IMR-90 (cell line): ENCODE data around the gene SLC25A21. TPM values are rescaled to one million over a fixed set of nuclear protein-coding genes. Genes with fewer than 3 reads are reported as not detected.

Experiments used
- ATAC-seq: fragments of 200-7000 bp; cut with Tn5 transposase; 2 replicates; pipeline ENCODE4 v1.9.1; 2020; ENCODE audit warnings: low read depth, mild to moderate bottlenecking, moderate library complexity
- BruUV-seq: library from RNA; stranded (reverse); fragments of 400-500 nt; replicated peaks from 2 replicates; lab custom pipeline; 2021; lab: Mats Ljungman, UMichigan
- CTCF ChIA-PET: fragments of 300-600 bp; formaldehyde crosslinking; extraction: SDS; loops from one replicate; lab custom pipeline; 2021; ENCODE audit warnings: antibody characterized with exemption; lab: Yijun Ruan, JAX
- POLR2A ChIA-PET: fragments of 300-600 bp; sonication (Branson Sonifier 250); formaldehyde crosslinking; loops from one replicate; lab custom pipeline; 2022; ENCODE audit warnings: antibody characterized with exemption; ENCODE audit not compliant: unreplicated experiment; lab: Charles Lee
- DNase-seq: peaks from one replicate; pipeline ENCODE4 v3.0.0; 2013
- H2AFZ ChIP-seq: replicated peaks from 2 replicates; pipeline ENCODE3; 2013; ENCODE audit warnings: low read length, mild to moderate bottlenecking; ENCODE audit not compliant: poor library complexity
- H2AK5ac ChIP-seq: 2 replicates; pipeline ENCODE4 v1.6.1; 2013; ENCODE audit warnings: low read depth, low read length, inconsistent platforms
- H2AK9ac ChIP-seq: replicated peaks from 2 replicates; pipeline ENCODE3; 2013; ENCODE audit warnings: mild to moderate bottlenecking, low read depth, low read length, moderate library complexity; ENCODE audit not compliant: poor library complexity
- H2BK120ac ChIP-seq: 2 replicates; pipeline ENCODE4 v1.6.1; 2013; ENCODE audit warnings: low read depth, low read length, inconsistent platforms
- H2BK15ac ChIP-seq: 3 replicates; pipeline ENCODE4 v1.6.1; 2013; ENCODE audit warnings: low read depth, low read length, inconsistent platforms
- H2BK20ac ChIP-seq: 2 replicates; pipeline ENCODE4 v1.6.1; 2013; ENCODE audit warnings: low read depth, mild to moderate bottlenecking, inconsistent platforms, low read length, moderate library complexity
- H2BK5ac ChIP-seq: 2 replicates; pipeline ENCODE4 v1.6.1; 2013; ENCODE audit warnings: mild to moderate bottlenecking, low read depth, low read length, inconsistent platforms; ENCODE audit not compliant: poor library complexity, severe bottlenecking
- H3K14ac ChIP-seq: replicated peaks from 2 replicates; pipeline ENCODE4 v1.6.1; 2013; ENCODE audit warnings: low read depth, low read length, inconsistent platforms
- H3K18ac ChIP-seq: 2 replicates; pipeline ENCODE4 v1.6.1; 2013; ENCODE audit warnings: low read depth, low read length, control low read depth
- H3K23ac ChIP-seq: 2 replicates; pipeline ENCODE4 v1.6.1; 2013; ENCODE audit warnings: low read depth, low read length, inconsistent platforms
- H3K27ac ChIP-seq: 2 replicates; pipeline ENCODE4 v1.5.1; 2013; ENCODE audit warnings: mild to moderate bottlenecking, control low read depth, low read length; ENCODE audit not compliant: insufficient read depth
- H3K27me3 ChIP-seq: 2 replicates; pipeline ENCODE4 v1.6.1; 2013; ENCODE audit warnings: low read length; ENCODE audit not compliant: control insufficient read depth, insufficient read depth
- H3K36me3 ChIP-seq: 2 replicates; pipeline ENCODE4 v1.6.1; 2013; ENCODE audit warnings: low read length, mixed read lengths; ENCODE audit not compliant: control insufficient read depth, insufficient read depth
- H3K4ac ChIP-seq: 2 replicates; pipeline ENCODE4 v1.6.1; 2013; ENCODE audit warnings: low read depth, low read length, inconsistent platforms
- H3K4me1 ChIP-seq: 2 replicates; pipeline ENCODE4 v1.6.1; 2013; ENCODE audit warnings: low read length, mixed read lengths; ENCODE audit not compliant: control insufficient read depth, insufficient read depth
- H3K4me2 ChIP-seq: 2 replicates; pipeline ENCODE4 v1.6.1; 2013; ENCODE audit warnings: low read depth, mild to moderate bottlenecking, control low read depth, low read length, moderate library complexity
- H3K4me3 ChIP-seq: 2 replicates; pipeline ENCODE4 v1.5.1; 2013; ENCODE audit warnings: low read depth, mild to moderate bottlenecking, control low read depth, low read length, moderate library complexity; ENCODE audit not compliant: insufficient read depth
- H3K56ac ChIP-seq: 2 replicates; pipeline ENCODE4 v1.6.1; 2013; ENCODE audit warnings: low read length, inconsistent platforms; ENCODE audit not compliant: insufficient read depth; ENCODE audit errors: extremely low read depth
- H3K79me1 ChIP-seq, 2 experiments: 2 replicates each; pipeline ENCODE4 v1.6.1; 2013; ENCODE audit warnings: low read length in 2 of 2, inconsistent platforms in 1 of 2, low read depth in 1 of 2
- H3K9ac ChIP-seq: 2 replicates; pipeline ENCODE4 v1.6.1; 2013; ENCODE audit warnings: low read depth, low read length, control low read depth
- H3K9me1 ChIP-seq: 2 replicates; pipeline ENCODE4 v1.6.1; 2013; ENCODE audit warnings: low read length, inconsistent platforms; ENCODE audit not compliant: insufficient read depth
- H3K9me3 ChIP-seq: 2 replicates; pipeline ENCODE4 v1.6.1; 2013; ENCODE audit warnings: low read length; ENCODE audit not compliant: control insufficient read depth, insufficient read depth
- H4K20me1 ChIP-seq: 2 replicates; pipeline ENCODE4 v1.6.1; 2013; ENCODE audit warnings: low read length, inconsistent platforms; ENCODE audit not compliant: insufficient read depth
- H4K5ac ChIP-seq: 2 replicates; pipeline ENCODE4 v1.6.1; 2013; ENCODE audit warnings: mild to moderate bottlenecking, low read depth, low read length, control low read depth
- H4K8ac ChIP-seq, 2 experiments: 2 replicates each; pipeline ENCODE4 v1.6.1; 2013; ENCODE audit warnings: low read depth in 2 of 2, low read length in 2 of 2, control low read depth in 1 of 2, inconsistent platforms in 1 of 2
- H4K91ac ChIP-seq: 2 replicates; pipeline ENCODE4 v1.6.1; 2013; ENCODE audit warnings: low read depth, low read length, inconsistent platforms; ENCODE audit not compliant: insufficient read depth
- WGBS, 2 experiments: methylation state at CpG; one replicate each; pipeline versions ENCODE4 v1.1.5 to v1.1.7; 2013; ENCODE audit warnings: missing lambda C conversion rate in 2 of 2; ENCODE audit not compliant: insufficient read length in 1 of 2; ENCODE audit errors: extremely low coverage in 2 of 2; 5-methylcytosine and 5-hydroxymethylcytosine counted together
- dilution Hi-C: fragments of 300-500 bp; cut with HindIII; formaldehyde crosslinking; loops from one replicate; pipeline ENCODE4 v1.14.3; 2018; ENCODE audit warnings: low sequenced_read_pairs; ENCODE audit not compliant: unreplicated experiment
- in situ Hi-C: fragments of 300-500 bp; cut with MboI; formaldehyde crosslinking; loops from 3 replicates; pipeline ENCODE4 v1.14.3; 2019; ENCODE audit warnings: low sequenced_read_pairs, inconsistent platforms, mixed read lengths
- intact Hi-C: fragments of 100-400 bp; cut with micrococcal nuclease; formaldehyde crosslinking; loops from 2 replicates; pipeline ENCODE4 v1.10.0; 2022
- polyA plus RNA-seq, 3 experiments: library from polyadenylated mRNA; depleted of rRNA; stranded (reverse); fragments of >200 nt; gene quantifications; 2 replicates each; pipeline ENCODE4 v1.2.3, GENCODE V29; 2012; ENCODE audit warnings: low replicate concordance in 1 of 3
- total RNA-seq: library from RNA; depleted of rRNA; stranded (reverse); fragments of >200 nt; gene quantifications from 2 replicates; pipeline ENCODE4 v1.2.3, GENCODE V29; 2012
- TF ChIP-seq, protein P1 (sequence below): fragments of 150-350 bp; IDR thresholded peaks from 2 replicates; pipeline ENCODE4 v1.6.1; 2016; ENCODE audit warnings: low read depth, mild to moderate bottlenecking, low read length, moderate library complexity, borderline replicate concordance

The SLC25A21 gene
- total and polyA plus RNA-seq, 2 of the 4 experiments (the other 2 are of a cell fraction) = 0.62 to 0.90 TPM

GRCh38 chr14:37144729-37145363 is 27.6 kb downstream of the SLC25A21 start:
- Histone ChIP-seq H4K5ac (no peak overlapping the region), H3K56ac (no peak overlapping the region), H3K36me3 (no peaks in the 10 kb centered on the region), H3K9ac (no peak overlapping the region), H3K18ac (no peak overlapping the region), H2AK9ac (no peak overlapping the region), H4K8ac (no peak overlapping the region), H2AK5ac (no peak overlapping the region), H3K9me3 (no peaks in the 10 kb centered on the region), H3K14ac (no peak overlapping the region), H3K23ac (no peak overlapping the region), H3K4ac (no peak overlapping the region), H3K4me3 (no peak overlapping the region), H2BK20ac (no peak overlapping the region), H2BK15ac (no peak overlapping the region), H3K27me3 (no peaks in the 10 kb centered on the region), H2BK120ac (no peak overlapping the region), H4K20me1 (no peaks in the 10 kb centered on the region), H3K9me1 (no peaks in the 10 kb centered on the region; the same call in 1 of the 2 replicates), H2AFZ (no peak overlapping the region), H3K4me2 (no peak overlapping the region), H4K91ac (no peak overlapping the region), H2BK5ac (no peak overlapping the region), H3K79me1 (no peaks in the 10 kb centered on the region), H3K27ac (no peak overlapping the region), H3K4me1 (peaks cover 2% of the 10 kb centered on the region)
- ChIA-PET POLR2A (no interaction called here), CTCF (interaction anchor here (0.9 kb wide), 1 partner anchor 497 kb away, joined by 3 read pairs; no protein-coding TSS in a partner anchor)
- in situ Hi-C loops (loop anchor here (10.0 kb wide), 1 partner anchor 490 kb away; no protein-coding TSS in a partner anchor), dilution Hi-C loops (no loop called here), intact Hi-C loops (loop anchor here (10.0 kb wide), 2 partner anchors 290 to 370 kb away; no protein-coding TSS in a partner anchor)
- BruUV-seq = no TSS peak
- WGBS, 2 experiments = no CpG with 5 or more reads among the region's 3 CpGs
- TF ChIP-seq, protein P1, sequence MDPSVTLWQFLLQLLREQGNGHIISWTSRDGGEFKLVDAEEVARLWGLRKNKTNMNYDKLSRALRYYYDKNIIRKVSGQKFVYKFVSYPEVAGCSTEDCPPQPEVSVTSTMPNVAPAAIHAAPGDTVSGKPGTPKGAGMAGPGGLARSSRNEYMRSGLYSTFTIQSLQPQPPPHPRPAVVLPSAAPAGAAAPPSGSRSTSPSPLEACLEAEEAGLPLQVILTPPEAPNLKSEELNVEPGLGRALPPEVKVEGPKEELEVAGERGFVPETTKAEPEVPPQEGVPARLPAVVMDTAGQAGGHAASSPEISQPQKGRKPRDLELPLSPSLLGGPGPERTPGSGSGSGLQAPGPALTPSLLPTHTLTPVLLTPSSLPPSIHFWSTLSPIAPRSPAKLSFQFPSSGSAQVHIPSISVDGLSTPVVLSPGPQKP = no peak
- DNase-seq (no peak), ATAC-seq (no peak)
